Measurements from ENCODE around the gene SUMO3.
"Not testable (repeated sequence)": the region's sequence is repeated elsewhere in the genome, so short reads cannot be mapped to it uniquely, and the experiment has no call there.

The SUMO3 gene

DNA sequence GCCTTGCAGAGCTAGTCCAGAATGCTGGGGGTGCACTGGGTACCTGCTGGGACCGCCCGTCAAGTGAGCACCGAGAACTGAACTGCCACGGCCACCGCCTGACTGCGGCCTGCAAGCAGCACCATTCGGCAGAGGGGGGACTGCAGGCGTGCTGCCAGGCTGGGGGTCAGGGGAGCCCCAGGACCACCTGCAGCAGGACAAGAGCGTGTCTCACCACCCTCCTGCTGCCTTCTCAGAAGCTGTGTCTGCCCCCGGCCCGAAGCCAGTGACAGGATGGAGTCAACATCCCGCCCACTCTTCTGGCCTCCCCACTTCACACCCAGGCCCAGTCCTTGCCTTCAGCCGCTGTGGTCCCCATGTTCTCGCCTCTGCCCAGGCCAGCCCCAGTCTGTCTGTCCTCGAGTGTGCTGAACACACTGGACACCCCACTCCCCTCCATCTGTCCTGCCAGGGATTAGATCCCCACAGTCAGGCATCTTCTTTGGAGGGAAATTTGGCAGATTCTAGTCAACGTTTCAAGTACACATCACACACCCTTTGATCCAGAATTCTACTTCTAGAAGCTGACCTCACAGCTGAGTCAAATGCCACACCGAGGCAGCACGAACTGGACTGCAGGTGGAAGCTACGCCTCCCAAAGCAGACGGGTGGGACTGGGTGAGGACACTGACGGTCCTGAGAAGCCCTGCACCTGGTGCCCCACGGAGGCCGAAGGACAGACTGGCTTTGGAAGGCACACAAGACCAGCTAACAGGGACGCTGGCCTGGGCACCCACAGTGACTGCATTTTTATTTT lies 29.6 kb upstream of the SUMO3 start:
- DNase-seq (ENCODE audit: low read depth in 2 of 2), result no peak

DNA sequence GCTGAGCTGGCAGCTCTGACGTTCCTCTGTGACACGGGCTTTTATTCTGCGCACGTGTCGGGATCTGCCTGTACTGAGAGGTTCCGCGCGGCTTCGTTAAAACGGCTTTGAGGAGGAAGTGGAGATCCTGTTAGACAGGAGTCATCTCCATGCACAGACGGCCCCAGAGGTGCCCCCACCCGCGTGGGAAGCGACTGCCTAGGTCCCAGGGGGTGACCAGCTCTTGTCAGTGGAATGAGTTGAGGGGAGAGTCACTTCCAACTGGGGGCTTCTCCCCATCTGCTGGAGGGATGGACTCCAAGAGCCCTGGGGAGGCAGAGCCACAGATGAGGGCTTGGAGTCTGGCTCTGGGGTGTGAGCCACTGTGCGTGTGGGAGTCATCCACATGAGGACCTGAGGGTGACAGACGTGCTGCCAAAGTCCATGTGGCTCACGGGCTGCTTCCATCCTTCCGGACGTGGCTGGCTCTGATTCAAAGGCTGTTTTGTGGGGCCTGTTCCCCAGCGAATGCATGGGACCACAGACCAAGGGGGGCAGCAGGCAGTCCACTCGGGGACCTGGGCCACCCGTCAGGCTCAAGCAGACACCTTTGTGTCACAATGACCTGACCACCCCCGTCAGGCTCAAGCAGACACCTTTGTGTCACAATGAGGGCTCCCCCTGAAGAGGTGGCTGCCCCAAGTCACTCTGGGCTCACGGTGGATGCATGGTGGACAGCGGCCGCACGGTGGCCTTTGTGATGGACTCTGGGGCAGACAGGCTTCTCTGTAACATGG lies 28.8 kb upstream of the SUMO3 start:
- no peak for DNase-seq (ENCODE audit: low read depth in 2 of 2)

DNA sequence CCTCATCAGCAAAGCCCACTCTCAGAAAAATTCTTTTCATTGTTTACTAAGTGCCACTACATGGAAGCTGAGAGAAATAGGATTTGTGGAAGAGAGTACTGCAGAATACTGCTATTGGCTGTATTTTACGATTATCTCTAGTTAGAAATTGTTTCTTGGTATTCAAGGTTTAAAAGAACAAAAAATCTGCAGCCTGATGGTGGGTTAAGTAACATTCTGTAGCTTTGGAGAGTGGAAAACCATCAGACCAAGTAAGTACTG lies 28.3 kb upstream of the SUMO3 start:
- no peak for DNase-seq (ENCODE audit: low read depth in 2 of 2)

DNA sequence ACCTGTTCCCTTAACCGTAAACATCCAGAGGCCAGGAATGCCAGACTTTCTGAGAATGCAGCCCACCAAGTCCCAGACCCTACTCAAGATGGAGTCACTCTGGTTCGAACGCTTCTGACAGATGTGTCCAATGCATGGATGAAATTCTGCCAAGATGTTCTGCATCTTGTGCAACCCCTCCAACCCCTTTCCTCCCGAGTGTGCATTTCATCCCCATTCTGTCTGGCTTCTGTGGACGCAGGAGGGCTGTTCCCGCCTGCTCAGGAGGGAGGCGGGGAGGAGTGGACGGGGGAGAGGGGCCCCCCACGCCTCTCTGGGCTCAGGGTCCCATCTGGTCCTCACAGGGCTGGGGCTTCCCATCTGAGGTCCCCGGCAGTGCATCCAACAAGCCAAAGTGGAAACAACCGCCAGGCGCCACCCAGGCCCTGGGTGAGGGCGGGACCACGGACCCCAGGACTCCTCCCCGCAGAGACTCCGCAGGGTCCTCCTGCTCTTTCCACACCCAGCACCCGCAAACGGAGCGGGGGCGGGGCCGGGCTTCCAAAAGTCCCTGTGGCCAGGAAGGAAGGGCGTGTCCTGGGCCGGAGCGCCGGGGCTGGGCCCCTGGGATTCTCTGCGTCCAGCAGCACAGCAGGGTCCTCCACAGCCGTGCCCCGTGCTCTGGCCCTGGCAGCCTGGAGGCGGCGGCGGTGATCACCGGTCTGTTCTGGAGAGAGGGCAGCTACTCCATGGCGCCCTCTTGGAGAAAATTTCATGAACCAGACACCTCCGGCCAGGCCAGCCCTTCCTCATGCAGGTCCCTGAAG lies 27.8 kb upstream of the SUMO3 start:
- peak in 1 of 2 donors; percentile 14 for DNase-seq (ENCODE audit: low read depth in 2 of 2)

DNA sequence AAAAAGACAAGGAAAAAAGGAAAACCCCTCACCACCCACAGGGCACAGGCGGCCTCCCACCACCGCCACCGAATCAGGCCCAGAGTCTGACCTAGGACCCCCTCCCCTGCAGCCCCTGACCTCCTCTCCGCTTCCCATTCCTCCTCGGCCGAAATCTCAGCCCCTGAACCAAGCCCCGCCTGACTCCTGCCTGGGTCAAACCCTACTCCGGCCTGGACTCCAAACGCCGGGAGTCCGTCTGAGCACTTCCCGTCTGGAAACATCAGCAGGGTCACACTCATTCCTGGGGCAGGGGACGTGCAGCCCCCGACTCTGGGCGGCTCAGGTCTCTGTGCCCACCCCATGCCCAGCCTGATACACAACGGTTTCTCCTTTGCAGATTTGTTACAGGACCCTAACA lies 26.4 kb upstream of the SUMO3 start:
- no peak for DNase-seq (ENCODE audit: low read depth in 2 of 2)

DNA sequence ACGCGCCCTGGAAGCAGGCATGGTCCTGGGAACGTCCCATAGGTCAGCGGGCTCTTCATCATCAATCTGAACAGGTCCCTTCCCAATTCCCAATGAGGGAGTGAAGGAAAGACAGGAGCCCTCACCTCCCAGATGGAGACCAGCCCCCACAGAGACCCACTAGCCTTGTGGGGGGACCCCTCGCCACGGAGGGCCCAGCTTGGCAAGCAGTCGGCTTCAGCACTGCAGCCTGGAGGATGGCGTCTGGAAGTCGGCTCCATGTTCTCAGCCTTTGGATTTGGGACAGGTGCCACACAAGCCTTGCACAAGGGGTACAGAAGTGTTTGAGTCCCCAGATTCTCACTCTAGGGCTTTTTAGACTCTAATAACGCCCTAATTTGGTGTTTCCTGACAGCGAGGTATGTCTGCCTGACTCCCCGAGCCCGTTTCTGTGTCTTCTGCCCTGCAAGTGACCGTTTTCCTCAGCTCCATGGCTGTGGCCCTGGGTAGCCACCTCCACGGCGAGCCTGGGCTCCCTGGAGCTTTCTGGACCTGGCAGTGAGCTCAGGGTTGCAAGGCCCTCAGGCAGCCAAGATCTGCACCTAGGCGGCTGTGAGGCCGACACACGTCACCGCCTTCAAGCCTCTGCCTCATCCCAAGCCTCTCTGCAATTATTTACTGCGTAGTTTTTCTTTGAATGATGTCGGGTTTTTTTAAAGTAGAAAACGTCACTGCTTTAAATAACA lies 25.0 kb upstream of the SUMO3 start:
- no peak for DNase-seq (ENCODE audit: low read depth in 2 of 2)

DNA sequence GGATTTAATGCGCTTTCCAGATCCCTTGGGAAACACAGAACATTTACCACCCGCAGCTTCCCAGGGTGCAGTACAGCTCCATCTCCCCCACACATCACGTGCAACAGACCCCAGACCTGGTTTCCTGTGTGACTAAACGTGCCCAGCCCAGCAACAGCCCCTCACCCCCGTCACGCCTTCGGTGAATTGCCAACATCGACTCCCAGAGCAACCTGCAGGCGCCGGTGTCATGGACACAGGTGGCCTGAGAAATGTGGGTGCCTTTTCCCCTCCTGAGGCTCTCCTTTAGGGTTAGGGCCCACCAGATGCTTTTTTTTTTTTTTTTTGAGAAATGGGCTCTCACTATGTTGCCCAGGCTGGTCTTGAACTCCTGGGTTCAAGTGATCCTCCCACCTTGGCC lies 24.2 kb upstream of the SUMO3 start:
- DNase-seq (ENCODE audit: low read depth in 2 of 2), result no peak

DNA sequence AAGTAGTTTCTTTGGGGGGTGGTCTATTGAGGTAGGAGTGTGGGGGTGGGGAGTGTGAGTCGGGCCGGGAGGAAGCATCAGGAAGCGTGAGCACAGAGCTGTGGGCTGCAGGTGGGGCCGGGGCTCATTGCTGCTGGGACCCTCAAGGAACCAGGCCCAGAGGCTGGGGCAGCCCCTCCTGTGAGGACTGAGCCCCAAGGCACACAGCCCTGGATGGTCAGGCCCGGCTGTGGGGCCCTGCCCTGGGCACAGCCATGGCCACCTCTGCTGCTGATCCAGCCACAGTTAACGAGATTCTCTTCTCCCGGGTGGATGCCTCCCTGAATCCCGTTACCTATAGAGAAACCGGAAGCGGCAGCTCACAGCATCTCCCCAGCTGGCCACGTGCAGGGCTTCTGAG lies 22.9 kb upstream of the SUMO3 start:
- DNase-seq (ENCODE audit: low read depth in 2 of 2), result no peak

DNA sequence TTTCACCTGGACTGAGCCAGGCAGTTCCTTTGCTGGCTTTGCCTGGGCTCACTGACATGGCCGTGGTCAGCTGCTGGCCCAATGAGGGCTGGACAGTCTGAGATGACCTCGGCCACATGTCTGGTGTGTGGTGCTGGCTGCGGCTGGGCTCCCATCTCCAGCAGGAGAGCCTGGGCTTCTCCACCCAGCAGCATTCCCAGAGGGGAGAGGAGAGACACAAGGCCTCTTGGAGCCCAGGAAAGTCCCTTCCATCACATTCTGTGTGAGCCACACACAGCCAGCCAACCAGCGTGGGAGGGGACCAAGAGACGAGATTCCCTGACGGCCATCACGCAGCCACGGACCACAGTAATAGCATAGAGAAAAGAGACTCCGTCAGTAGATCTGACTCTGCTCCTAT lies 21.1 kb upstream of the SUMO3 start:
- no peak for DNase-seq (ENCODE audit: low read depth in 2 of 2)

DNA sequence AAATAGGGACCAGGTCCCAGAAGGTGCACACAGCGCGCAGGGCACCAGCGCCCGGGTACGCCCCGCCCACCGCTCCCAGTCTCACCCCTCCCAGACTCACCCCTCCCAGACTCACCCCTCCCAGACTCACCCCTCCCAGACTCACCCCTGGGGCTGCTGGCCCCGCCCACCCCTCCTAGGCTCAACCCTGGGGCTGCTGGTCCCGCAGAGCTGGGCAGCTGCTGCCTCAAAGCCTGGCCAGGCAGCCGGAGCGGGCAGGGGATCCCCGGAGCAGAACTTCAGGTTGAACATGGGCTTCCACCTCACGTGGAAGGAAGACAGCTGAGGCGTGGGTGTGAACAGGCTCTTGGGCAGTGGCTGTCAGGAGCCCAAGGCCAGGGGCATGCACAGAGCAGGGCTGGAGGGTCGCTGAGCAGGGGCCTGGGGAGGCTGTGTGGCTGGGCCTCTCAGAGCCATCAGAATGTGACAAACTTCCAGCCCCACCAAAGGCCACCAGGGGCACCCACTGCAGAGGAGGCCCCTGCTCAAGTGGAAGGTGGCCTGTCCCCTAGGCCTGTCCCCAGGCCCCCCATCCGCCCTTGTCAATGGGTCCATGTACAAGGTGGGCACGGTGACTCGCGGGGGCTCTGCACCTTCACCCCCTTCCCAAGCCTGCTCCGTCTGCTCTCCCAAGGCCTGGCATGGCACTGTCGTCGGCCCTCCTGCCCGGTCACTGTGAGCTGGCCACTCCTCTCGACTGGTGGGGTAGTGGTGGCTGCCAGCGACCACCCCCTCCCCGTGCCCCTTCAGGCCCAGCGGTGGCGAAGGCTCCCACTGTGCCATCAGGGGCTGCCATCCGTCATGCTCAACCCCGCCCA lies 20.4 kb upstream of the SUMO3 start:
- DNase-seq (ENCODE audit: low read depth in 2 of 2), result no peak

DNA sequence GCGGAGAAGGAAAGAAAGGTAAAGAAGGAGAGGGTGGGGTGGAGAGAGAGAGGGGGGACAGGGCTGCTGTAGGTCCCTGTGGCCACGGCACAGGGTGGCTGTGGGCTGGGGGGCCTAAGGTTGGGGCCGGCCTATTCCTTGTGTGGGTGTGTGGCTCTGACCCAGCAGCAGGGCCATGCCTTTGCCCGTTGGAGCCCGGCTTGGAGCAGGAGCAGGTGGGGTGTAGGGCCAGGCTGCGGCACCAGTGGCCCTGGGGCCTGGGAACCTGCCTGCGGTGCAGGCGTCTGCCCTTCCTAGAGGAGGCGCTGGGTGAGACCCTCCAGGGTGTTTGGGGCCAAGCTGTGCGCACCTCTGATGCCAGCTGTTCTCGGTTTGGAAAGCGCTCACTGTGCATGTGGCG lies 19.7 kb upstream of the SUMO3 start:
- no peak for DNase-seq (ENCODE audit: low read depth in 2 of 2)

DNA sequence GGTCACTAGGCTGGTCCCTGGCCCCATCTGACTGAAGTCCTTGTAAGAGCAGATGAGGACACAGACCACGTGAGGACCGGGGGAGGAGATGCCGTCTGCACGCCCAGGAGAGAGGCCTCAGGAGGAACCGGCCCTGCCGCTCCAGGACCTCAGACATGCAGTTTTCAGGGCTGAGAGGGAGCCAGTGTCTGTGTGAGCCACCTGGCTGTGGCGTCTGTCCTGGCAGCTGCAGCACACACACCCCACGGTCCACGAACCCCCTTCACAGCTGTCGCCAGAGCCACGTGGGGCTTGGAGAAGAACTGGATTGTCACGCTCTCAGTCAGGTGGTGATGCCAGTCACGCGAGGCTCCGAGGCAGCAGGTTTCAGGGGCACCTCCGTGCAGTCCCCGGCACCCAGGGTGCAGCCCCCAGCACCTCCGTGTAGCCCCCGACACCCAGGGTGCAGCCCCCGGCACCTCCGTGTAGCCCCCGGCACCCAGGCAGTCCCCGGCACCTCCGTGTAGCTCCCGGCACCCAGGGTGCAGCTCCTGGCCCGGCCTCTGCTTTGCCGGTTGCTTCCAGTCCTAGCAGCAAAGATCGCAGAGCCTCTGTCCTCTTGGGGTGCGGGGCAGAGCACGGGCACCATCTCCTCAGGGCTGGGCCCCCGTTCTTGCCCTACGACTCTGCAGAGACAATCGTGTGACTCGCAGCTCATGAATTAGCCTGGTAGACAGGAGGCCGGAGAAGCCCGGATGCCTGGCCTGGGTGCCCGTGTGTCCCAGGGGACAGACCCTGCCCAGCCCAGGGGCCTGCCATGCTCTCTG lies 19.0 kb upstream of the SUMO3 start:
- DNase-seq (ENCODE audit: low read depth in 2 of 2), result no peak

DNA sequence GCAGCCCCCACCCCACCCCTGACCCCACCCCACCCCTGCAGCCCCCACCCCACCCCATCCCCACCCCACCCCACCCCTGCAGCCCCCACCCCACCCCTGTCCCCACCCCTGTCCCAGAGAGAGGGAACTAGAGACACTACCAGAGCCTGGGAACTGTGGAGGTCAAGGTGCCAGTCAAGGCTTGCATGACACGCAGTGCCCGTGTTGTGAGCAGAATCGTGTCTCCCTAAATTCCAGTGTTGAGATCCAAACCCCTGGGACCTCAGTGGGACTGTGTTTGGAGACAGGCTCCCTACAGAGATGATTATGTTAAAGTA lies 18.4 kb upstream of the SUMO3 start:
- no peak for DNase-seq (ENCODE audit: low read depth in 2 of 2)

DNA sequence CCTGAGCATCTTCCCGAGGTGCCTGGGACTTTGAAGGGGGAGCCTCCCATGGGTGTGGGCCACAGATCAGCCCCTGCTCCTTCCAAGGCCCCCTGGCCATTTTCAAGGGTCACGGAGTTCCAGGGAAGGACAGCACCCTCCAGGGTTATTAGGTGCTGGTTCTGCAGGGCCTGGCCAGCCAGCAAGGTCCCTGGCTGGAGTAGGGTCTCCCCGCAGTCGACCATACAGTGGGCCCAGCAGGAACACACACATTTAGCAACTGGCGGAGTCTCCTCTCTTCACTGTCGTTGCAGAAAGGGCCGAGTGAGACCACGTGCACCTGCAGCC lies 17.7 kb upstream of the SUMO3 start:
- DNase-seq (ENCODE audit: low read depth in 2 of 2), result no peak

DNA sequence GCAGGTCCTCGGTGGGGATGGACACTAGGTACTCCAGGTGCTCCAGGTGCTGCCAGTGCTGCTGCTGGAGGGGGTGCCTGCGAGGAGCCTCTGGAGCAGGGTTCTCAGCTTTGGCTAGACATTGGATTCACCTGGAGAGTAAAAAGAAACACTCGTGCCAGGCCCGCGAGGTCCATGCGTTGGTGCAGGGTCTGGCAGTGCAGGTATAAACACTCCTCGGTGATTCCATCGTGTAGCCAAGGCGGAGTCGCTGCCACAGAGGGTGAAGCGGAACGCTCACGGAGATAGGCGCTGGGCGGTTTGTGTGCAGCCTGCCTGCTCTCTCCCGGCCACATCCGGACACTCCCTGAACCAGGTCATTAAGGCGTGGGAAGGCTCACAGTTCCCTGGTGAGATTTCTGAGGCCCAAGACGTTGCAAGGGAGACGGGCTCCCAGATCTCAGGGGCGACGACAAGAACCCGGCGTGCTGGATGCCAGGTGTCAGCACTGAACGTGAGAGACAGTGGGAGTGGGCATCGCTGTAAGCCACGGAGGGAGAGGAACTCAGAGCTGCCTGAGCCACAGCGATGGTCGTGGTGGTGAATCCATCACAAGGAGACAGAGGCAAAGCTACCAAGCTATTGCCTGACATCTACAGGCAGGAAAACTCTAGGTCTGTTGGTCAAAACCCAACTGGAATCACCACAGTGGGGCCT lies 17.2 kb upstream of the SUMO3 start:
- no peak for DNase-seq (ENCODE audit: low read depth in 2 of 2)

DNA sequence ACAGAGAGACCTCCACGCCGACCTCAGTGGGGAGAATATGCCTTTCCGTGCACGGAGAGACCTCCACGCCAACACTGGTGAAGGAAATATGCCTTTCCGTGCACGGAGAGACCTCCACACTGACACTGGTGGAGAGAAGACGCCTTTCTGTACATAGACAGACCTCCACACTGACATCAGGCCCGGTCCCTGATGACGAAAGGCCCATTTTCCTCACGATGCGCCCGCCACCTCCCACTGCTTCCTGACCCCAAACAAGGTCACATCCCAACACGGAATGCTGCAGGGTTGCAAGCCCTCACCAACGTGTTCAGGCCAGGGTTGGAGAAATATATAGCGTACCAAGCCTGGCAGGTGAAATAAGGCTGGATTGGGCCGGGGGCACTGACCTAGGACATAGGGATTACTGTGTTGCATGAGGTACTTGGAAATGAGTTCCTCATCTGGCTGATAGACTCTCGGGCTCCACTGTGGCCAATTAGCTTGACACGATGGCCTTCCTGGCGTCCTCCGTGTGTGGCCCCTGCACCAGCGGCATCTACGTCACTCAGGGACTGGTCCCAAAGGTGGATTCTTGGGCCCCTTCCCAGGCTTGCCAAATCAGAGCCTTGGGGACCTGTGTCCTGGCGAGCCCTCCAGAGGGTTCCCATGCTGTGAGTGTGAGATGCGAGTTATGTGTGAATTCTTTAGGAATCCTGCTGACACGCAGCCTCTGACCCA lies 16.5 kb upstream of the SUMO3 start:
- DNase-seq (ENCODE audit: low read depth in 2 of 2), result no peak

DNA sequence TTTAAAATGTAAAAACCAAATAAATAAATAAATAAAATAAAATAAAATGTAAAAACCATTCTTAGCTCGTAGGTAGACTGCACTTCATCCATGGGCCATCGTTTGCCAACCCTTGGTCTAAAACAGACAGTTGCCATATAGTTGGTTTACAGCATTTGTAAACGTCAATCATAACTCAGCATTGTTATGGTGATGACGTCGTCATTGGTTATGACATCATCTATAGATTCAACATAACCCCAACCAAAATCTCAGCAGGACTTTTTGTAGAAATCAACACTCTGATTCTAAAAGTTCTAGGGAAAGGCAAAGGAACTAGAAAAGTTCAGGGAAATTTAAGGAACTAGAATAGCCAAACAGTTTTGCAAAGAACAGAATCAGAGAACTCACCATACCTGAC lies 15.8 kb upstream of the SUMO3 start:
- DNase-seq (ENCODE audit: low read depth in 2 of 2), result no peak

DNA sequence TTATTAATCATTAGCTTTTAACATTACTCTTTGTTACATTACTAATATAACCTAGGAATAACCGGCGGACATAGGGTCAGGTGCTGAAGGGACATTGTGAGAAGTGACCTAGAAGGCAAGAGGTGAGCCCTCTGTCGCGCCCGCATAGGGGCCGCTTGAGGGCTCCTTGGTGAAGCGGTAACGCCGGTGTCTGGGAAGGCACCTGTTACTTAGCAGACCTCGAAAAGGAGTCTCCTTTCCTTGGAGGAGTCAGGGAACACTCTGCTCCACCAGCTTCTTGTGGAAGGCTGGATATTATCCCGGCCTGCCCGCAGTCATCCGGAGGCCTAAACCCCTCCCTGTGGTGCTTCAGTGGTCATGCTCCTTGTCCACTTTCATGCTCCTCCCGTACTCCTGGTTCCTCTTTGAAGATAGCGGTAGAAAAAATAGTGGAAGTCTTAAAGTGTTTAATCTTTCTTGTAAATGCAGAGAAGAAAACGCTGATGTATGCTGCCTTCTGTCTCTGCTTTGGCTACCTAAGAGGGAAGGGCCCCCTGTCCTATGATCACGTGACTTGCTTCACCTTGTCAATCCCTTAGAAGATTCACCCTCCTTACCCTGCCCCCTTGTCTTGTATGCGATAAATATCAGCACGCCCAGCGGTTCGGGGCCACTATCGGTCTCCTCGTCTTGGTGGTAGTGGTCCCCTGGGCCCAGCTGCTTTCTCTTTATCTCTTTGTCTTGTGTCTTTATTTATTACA lies 14.8 kb upstream of the SUMO3 start:
- not testable (repeated sequence) for DNase-seq (ENCODE audit: low read depth in 2 of 2)
